Stimulated activated CD8-positive, alpha-beta memory T cell treated with anti-CD3 and anti-CD28 coated beads, Interleukin-7, amount 100 ng/mL, for 48 hours (primary cell): ENCODE data around the gene SLC12A7.

ENCODE experiments used
- DNase-seq, 2 donors: peaks; one replicate each; pipeline ENCODE4 v3.0.0-alpha.2; 2020; ENCODE audit warnings: low read depth in 1 of 2; ENCODE audit errors: extremely low read depth in 1 of 2

Gene SLC12A7

DNA sequence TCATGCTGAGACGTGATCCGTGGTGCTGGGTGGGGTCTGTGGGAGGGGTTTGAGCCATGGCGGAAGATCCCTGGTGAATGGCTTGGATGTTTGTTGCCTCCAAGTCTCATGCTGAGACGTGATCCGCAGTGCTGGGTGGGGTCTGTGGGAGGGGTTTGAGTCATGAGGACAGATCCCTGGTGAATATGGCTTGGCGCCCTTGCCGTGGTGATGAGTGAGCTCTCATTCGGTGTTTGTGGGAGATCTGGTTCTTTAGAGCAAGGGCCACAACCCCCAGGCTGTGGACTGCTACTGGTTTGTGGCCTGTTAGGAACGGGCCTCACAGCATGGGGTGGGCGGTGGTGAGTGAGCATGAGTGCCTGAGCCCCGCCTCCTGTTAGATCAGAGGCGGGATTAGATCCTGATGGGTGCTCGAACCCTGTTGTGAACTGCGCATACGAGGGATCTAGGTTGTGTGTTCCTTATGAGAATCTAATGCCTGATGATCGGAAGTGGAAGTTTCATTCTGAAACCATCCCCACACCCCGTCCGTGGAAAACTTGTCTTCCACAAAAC is 72.1 kb downstream of the SLC12A7 start:
- no peak for DNase-seq

DNA sequence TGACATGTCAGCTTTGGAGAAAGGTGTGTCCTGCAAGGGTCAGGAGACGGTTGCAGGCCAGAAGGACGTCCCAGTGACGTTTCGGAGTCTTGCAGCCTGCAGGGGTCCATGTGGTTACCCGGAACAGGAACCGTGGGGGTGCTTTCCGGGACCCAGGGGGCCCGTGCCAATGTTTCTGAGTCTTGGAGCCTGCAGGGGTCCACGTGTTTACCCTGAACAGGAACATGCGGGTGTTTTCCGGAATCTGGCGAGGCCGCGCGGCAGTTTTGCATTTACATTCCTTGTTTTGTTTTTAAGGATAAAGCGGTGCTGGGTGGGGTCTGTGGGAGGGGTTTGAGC is 72.7 kb downstream of the SLC12A7 start:
- no peak for DNase-seq

DNA sequence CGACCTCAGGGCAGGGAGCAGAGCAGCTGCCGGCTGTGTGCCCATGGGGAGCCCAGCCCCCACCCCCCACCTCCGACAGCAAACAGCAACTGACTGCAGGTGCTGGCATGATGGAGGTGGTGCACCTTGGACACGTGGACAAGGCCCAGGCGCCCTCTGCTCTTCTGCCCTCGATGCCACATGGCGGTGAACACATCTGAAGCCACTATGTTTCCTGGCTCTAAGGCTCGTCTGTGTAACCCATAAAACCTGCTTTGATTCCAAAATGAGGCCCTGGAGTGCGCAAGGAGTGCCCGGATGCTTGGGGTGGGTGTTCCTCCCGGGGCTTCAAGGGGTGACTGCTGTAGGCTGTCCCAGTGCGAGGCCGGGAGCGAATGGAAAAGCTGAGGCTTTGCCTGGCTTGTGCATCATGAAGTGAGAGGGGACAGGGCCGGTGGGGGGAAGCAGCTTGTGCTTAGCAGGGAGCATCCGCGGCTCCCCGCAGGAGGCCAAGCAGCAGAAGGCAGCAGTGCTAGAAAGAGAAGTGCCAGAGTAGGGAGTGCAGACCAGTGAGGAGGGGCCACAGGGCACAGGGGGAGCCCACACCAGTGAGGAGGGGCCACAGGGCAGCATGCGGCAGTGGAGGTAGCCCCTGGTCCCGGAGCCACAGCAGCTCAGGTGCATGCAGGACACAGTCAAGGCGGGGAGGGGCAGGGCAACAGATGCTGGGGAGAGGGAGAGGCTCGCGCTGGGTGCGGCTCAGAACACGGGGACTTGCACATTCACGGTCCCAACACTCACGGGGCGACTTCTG is 73.2 kb downstream of the SLC12A7 start:
- no peak for DNase-seq

DNA sequence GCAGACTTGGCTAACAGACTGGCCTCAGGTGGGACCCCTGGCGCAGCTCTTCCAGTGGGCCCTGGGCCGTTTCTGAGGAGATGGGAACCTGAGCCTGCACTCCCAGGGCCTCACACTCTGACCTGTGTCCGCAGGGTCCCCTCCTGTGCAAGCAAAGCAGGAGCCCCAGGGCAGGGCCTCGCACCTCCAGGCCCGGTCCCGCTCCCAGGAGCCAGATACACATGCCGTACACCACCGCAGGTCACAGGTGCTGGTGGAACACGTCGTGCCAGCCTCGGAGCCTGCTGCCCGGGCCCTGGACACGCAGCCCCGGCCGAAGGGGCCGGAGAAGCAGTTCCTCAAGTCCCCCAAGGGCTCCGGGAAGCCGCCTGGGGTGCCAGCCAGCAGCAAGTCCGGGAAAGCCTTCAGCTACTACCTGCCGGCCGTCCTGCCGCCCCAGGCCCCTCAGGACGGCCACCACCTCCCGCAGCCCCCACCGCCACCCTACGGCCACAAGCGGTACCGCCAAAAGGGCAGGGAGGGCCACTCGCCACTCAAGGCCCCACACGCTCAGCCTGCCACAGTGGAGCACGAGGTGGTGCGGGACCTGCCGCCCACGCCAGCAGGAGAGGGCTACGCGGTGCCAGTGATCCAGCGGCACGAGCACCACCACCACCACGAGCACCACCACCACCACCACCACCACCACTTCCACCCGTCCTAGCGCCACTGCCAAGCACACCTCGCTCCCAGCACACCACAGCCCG is 74.0 kb downstream of the SLC12A7 start:
- no peak for DNase-seq

DNA sequence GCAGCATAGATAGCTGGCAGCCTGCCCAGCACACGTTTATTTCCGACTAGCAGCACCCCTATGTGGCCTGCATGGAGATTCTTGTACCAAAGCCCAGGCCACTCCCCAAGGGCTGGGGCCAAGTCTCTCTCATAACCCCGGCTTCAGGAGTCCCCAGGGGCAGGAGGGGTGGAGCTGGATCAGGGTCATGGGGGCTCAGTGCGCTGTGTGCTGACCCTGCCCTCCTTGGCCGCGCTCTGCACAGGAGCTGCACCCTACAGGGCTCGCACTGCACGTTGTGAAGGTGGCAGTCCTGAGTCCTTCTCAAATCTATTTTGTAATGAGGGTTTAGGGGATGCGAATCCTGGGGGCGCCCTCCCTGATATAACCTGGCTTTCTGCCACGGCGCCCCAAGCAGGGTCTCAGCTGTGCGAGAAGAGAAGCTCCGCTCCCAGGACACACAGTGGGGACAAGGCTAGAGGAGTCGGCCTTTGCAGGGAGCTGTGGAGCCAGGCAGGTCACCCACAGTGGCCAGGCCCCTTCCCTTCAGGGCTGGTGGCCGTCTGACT is 74.7 kb downstream of the SLC12A7 start:
- no peak for DNase-seq

DNA sequence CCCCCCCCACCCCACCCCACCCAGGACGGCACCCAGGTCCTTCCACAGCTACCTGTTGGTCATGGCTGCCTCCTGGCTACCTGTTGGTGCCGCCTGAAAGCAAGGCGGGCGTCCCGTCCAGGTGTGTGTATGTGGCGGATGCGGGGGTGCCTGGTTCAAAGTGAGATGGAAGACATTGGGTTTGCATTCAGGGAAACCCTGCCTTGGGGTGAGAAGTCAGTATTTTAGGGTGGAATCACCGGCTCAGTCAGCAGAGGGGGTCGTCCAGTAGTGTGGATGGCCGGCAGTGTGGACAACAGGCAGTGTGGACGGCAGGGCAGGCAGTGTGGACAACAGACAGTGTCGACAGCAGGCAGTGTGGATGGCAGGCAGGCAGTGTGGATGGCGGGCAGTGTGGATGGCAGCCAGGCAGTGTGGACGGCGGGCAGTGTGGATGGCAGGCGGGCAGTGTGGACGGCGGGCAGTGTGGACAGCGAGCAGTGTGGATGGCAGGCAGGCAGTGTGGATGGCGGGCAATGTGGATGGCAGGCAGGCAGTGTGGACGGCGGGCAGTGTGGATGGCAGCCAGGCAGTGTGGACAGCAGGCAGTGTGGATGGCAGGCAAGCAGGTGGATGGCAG is 75.2 kb downstream of the SLC12A7 start:
- no peak for DNase-seq

DNA sequence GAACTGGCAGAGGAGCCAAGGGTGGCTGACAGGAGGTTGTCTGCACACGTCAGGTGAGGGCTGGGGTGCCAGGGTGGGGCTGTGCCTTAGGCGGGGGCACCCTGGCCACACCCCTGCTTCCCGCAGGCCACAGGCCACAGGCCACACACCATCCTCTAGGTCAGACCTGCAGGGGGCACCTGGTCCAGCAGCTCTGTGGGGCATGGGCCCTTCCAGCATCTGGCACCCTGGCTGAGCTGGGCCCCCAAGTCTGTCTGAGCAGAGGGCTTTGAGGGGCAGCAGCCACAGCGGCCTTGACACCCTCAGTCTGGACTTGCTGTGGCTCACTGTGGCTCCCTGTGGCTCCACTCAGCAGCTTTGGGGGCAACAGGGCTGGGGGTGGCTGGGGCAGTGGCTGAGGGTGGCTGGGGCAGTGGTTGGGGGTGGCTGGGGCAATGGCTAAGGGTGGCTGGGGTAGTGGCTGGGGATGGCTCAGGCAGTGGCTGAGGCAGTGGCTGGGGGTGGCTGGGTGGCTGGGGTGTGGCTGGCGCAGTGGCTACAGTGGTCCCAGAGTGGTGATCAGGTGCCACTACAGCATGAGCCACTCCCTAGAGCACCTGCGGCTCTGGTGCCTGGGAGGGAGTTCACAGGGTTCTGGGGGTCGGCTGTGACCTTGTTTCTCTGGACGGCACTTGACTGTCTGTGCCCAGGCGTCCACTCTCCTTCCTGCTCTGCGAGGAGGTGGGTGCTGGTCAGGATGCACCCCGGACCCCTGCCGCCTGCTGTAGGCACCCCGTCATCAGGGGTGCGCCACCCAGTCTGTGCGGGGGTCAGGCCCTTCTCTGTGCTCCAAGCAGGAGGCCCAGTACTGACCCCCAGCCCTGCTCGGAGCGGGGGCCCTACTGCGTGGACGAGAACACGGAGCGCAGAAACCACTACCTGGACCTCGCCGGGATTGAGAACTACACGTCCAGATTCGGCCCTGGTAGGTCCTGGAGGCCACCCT is 76.2 kb downstream of the SLC12A7 start:
- no peak for DNase-seq

DNA sequence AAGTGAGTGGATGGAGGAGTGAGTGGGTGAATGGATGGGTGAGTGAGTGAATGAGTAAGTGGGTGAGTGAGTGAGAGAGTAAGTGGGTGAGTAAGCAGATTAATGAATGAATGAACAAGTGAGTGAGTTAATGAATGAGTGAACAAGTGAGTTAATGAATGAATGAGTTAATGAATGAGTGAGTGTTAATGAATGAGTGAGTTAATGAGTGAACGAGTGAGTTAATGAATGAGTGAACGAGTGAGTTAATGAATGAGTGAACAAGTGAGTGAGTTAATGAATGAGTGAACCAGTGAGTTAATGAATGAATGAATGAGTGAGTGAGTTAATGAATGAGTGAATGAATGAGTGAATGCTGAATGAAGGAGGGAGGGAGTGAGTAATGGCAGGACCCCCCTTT is 76.9 kb downstream of the SLC12A7 start:
- DNase-seq: no peak

DNA sequence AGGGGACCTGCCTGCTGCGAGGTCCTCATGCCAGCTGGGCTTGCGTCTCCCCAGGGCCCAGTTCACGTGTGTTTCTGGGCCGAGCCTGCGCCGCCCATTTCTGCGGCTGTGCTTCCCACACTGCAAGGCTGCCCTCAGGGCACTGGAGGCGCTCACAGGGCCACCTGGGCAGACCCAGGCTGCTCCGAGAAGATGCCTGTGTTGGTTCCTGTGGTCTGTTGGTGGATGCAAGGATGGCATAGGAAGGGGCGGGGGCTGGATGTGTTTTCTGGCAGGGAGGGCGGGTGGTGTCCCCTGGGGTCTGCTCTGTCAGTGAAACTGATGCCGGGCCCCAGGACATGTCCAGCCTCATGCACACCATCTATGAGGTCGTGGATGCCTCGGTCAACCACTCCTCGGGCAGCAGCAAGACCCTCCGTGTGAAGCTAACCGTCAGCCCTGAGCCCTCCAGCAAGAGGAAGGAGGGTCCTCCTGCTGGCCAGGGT is 77.4 kb downstream of the SLC12A7 start:
- no peak for DNase-seq

DNA sequence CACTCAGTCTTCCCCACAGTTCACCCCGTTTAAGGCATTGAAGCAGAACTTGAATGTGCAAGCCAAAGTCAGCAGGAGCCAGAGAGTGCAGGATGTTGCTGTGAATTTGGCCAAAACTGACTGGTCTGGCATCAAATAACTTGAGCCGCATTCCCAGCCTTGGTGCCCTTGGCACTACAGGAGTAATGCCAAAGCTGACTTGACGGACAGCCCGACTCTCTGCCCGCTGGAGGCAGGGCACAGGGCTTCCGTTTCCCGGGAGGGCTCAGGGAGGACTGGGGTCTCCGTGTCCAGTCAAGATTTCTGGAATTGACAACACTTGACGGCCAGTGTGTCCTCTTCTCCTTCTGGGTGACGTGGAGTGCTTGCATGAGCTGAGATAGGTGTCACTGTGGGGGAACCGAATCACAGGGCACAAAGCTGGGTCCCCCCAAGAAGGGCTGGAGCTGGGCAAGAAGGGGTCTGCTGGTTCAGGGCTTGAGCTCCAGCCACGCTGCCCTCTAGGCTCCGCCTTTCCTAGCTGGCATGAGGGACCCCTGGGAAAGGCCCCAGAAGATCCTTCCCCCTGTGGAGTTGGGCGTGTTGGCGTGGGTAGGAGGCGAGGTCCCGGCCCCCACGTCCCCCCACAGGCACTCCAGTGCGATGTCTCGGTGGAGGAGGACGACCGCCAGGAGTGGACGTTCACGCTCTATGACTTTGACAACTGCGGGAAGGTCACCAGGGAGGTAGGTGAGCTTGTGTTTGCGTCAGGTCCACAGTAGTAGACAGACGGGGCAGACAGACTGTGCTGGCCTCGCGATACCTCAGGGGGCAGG is 78.0 kb downstream of the SLC12A7 start:
- DNase-seq: no peak

DNA sequence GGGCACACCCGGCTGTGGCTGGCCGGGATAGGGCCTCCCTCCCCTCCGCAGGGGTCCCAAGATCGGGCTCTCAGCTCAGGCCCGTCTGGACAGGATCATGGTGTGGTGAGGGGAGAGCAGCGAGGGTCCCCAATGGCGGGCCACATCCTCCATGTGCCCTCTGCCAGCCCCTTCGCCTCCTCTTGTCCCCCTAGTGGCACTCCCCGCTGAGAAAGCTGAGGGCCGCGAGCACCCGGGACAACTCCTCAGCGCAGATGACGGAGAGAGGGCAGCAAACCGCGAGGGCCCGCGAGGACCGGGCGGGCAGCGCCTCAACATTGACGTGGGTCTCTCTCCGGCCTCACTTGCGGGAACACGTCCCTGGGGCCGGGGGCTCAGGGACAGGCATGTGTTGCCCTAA is 78.7 kb downstream of the SLC12A7 start:
- DNase-seq: no peak

DNA sequence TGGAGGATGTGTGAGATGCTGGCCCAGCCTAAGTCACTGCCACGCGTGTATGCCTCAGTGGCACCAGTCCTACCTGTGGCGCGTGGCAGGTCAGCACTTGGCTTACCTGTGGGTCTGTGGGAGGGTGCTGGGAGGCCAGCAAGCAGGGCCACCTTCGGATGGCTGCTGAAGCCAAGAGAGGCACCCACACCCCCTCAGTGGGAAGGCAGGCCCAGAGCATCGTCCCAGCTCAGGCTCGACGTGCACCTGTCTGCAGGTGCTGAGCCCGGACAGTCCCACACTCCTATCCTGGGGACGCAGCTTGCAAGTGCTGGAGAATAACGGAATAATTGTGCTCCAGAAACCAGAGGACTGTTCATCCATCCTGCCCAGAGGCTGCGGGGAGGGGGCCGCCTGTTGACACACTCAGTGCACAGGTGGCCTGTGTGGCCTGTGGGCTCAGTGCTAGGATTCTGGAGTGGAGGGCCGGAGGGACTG is 79.3 kb downstream of the SLC12A7 start:
- no peak for DNase-seq

DNA sequence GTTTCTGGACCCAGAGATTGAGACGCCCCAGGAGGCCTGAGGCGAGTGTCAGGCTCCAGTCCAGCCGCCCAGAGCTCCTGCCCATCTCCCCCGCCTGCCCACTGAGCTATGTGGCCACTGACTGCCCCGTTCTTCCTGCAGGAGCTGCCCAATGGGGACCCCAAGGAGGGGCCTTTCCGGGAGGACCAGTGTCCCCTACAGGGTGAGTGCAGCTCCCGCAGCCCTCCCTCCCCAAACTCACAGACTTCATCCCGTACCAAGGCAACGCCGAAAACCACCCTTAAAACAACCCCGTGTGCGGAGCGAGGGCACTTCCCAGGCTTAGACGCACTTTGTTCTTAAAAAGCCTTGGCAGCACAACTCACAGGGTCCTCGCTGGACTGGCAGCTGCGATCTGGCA is 79.9 kb downstream of the SLC12A7 start:
- no peak for DNase-seq

DNA sequence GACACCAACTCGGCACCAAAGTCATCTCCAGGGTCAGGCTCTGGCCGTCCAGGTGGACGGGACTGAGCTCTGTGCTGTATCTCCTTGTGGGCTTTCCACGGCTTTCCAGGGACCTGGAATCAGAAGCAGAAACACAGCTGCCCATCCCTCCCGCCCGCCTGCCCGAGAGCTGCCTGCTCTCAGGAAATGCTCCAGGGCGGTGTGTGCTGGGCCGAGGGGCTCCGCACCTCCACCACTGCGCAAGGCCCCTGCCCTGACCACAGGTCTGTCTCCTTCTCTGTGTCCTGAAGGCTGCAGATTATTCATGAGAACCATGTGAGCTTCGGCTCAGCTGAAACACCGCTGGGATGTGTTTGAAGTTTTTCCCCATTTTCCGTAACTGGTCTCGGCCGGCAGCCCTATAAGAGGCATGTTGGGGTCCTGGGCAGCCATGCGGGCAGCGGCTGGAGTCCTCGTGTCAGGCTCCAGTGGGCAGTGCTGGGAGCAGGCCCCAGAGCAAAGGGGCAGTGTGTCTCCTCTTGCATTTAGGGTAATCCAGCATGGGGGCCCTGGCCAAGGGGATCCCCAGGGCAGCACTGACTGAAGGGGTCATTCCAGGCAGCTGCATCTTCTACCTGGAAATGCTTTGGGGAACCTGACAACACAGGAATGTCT is 80.4 kb downstream of the SLC12A7 start:
- DNase-seq: no peak

DNA sequence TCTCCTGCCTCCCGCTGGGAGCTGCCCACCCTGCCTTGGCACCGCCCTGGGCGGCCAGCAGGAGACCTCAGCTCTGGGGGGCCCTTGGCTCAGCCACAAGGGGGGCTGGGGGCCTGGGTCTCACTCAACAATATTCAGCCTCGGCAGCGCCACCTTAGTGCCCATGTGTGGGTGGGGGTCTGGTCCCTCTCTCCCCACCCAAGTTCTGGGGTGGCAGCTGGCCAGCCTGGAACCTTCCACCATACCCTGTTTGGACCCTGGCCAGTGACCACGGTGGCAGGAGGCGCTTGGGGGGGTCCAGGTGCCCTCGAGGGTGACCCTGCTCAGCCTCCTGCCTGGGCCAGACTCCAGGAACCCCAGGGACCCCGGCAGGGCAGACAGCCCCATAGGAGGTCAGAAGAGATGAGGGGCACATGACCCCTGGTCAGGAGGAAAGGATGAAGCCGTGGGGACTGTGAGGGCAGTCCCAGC is 81.0 kb downstream of the SLC12A7 start:
- DNase-seq: no peak

DNA sequence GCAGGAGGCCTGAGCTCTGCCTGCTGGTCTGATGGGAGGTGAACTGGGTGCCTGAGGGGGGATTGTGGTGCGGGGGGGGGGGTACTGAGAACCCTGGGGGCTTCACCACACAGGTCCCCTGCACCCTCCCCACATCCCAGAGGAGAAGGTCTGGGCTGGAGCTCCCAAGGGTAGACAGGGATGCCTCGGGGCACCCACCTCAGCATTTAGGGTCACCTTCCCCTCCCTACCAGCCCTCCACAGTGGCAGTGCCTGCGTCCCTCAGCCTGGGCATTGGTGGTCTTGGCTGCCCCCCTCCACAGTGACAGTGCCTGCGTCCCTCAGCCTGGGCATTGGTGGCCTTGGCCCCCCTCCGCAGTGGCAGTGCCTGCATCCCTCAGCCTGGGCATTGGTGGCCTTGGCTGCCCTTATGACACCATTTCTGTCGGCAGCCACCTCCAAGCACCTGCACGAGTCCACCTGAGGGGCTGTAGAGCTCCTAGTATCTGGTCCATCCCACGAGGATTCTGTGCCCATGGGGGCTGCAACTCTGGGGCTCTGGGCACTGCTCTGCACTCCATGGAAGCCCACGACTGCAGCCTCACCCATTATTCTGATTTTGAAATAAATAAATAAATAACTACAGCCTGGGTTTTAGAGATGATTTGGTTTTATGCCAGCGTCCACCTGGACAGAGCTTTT is 81.8 kb downstream of the SLC12A7 start:
- no peak for DNase-seq

DNA sequence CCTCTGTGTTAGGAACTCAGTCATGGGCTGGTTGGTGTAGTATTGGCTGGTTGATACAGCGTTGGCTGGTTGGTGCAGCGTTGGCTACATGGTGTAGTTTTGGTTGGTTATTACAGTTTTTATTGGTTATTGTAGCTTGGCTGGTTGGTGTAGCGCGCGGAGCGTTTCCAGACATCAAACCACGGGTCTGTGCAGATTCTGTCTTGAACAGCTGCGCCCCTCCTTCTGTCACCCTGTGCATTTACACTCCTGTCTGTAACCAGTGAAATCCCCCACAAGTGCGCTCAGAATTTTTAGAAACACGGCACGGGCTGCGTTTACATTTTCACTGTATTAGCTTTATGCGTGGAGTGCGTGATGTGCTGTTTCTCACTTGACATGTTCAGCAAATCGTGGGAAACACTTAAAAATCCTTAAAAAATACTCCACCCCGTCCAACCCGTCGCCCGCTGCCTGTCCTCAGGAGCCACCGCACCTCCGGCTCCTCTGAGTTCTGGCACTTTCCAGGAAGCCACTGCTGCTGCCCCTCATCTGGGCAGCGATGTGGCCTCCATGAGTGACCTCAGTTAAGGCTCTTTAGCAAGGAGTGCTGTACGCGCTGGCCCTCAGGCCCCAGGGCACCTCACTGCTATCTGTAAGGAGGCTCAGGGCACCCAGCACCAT is 82.5 kb downstream of the SLC12A7 start:
- DNase-seq: no peak
